CD8-positive, alpha-beta memory T cell (primary cell): ENCODE measurements around the gene FUT3. TPM values are rescaled to one million over a fixed set of nuclear protein-coding genes. Genes with fewer than 3 reads are reported as not detected.
"Not testable (repeated sequence)": the region's sequence is repeated elsewhere in the genome, so short reads cannot be mapped to it uniquely, and the experiment has no call there.

ENCODE experiments used
- CTCF ChIA-PET: fragments of 350-600 bp; sonication (Branson Sonifier 250); formaldehyde crosslinking; loops from one replicate; lab custom pipeline; 2021; ENCODE audit warnings: antibody characterized with exemption; lab: Charles Lee
- POLR2A ChIA-PET: fragments of 350-600 bp; sonication (Branson Sonifier 250); formaldehyde crosslinking; loops from one replicate; lab custom pipeline; 2021; ENCODE audit warnings: antibody characterized with exemption; lab: Charles Lee
- DNase-seq, 5 donors: peaks; one replicate each; pipeline versions ENCODE4 v3.0.0 to v3.0.0-alpha.2; 2020 to 2022; ENCODE audit warnings: mixed read lengths in 1 of 5
- H3K27ac ChIP-seq: one replicate; pipeline ENCODE4 v1.7.0; 2013; ENCODE audit warnings: low read depth, mild to moderate bottlenecking, low read length, moderate library complexity
- H3K27me3 ChIP-seq: 2 replicates; pipeline ENCODE4 v1.7.0; 2013; ENCODE audit warnings: low read length, mild to moderate bottlenecking; ENCODE audit not compliant: insufficient read depth, poor library complexity, severe bottlenecking
- H3K36me3 ChIP-seq: 2 replicates; pipeline ENCODE4 v1.7.0; 2013; ENCODE audit warnings: mild to moderate bottlenecking, low read length, moderate library complexity; ENCODE audit not compliant: insufficient read depth
- H3K4me1 ChIP-seq: 2 replicates; pipeline ENCODE4 v1.7.0; 2013; ENCODE audit warnings: mild to moderate bottlenecking, low read length, moderate library complexity; ENCODE audit not compliant: insufficient read depth
- H3K4me3 ChIP-seq: 2 replicates; pipeline ENCODE4 v1.7.0; 2013; ENCODE audit warnings: mild to moderate bottlenecking, low read length
- H3K9me3 ChIP-seq: 2 replicates; pipeline ENCODE4 v1.7.0; 2013; ENCODE audit warnings: mild to moderate bottlenecking, low read length
- H3K27ac Mint-ChIP-seq, 8 donors: one replicate each; pipeline ENCODE4 v1.8.0; 2020 to 2021; ENCODE audit warnings: mixed read lengths in 8 of 8, mild to moderate bottlenecking in 6 of 8, inconsistent platforms in 3 of 8, moderate library complexity in 3 of 8
- H3K27me3 Mint-ChIP-seq, 2 donors: one replicate each; pipeline ENCODE4 v1.8.0; 2020 to 2021; ENCODE audit warnings: mixed read lengths in 2 of 2, mild to moderate bottlenecking in 1 of 2, moderate library complexity in 1 of 2
- H3K36me3 Mint-ChIP-seq, 3 donors: one replicate each; pipeline ENCODE4 v1.8.0; 2020 to 2021; ENCODE audit warnings: mixed read lengths in 3 of 3, inconsistent platforms in 1 of 3, mild to moderate bottlenecking in 1 of 3
- H3K4me1 Mint-ChIP-seq, 3 donors: one replicate each; pipeline ENCODE4 v1.8.0; 2020 to 2021; ENCODE audit warnings: mixed read lengths in 3 of 3, inconsistent platforms in 1 of 3, mild to moderate bottlenecking in 1 of 3
- H3K4me3 Mint-ChIP-seq, 7 donors: one replicate each; pipeline ENCODE4 v1.8.0; 2020 to 2021; ENCODE audit warnings: mixed read lengths in 7 of 7, mild to moderate bottlenecking in 6 of 7, moderate library complexity in 4 of 7, inconsistent platforms in 2 of 7
- H3K9me3 Mint-ChIP-seq, 5 donors: one replicate each; pipeline ENCODE4 v1.8.0; 2020 to 2022; ENCODE audit warnings: mixed read lengths in 5 of 5, mild to moderate bottlenecking in 3 of 5, moderate library complexity in 2 of 5, inconsistent platforms in 1 of 5
- polyA plus RNA-seq: library from polyadenylated mRNA; unstranded; fragments of 300-500 nt; fragmentation: Illumina TruSeq; gene quantifications from one replicate; pipeline ENCODE4 v1.2.3, GENCODE V29; 2021
- total RNA-seq, 2 experiments: library from RNA; stranded (reverse); gene quantifications; one replicate each; pipeline ENCODE4 v1.2.3, GENCODE V29; 2021

FUT3 gene
- total and polyA plus RNA-seq, 3 experiments from 2014 or later = not detected

DNA sequence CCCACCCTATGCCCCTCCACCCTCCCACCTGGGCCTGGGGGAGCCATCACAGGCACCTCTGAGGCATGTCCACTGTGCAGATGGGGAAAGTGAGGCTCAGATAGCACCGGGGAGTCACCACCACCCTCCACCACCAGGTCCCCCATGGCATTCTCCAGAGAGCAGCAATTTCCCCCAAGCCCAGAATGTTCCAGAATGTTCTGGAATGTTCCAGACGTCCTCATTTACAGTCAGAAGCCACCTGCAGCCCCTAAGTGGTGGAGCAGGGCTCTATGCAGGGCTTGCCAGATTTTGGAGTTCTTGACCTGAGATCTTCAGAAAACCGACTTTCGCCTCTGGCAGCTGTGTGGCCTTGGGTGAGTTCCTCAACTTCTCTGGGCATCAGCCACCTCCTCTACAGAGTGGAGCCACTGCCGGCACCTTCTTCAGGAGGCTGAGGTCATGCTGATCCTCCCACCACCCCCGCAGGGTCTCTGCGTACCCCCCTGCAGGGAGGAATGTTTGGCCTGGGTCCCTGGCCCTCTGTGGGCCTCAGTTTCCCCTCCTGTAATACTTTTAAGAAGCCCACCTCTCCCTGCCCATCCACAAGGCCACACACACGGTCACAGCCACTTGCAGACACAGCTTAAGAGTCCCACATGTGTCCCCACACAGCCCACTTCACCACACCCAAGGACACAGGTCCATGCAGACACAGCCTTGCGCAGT lies 12.9 kb upstream of the FUT3 start:
- Histone ChIP-seq H3K4me3 (no peak overlapping the region), H3K36me3 (no peaks in the 10 kb centered on the region), H3K27me3 (no peaks in the 10 kb centered on the region), H3K9me3 (no peaks in the 10 kb centered on the region), H3K27ac (no peak overlapping the region), H3K4me1 (no peaks in the 10 kb centered on the region)
- POLR2A ChIA-PET = no interaction called here
- Mint-ChIP-seq H3K4me1 (no peaks in the 10 kb centered on the region), H3K27me3 (peaks cover 13 to 34% of the 10 kb centered on the region in 2 donors), H3K27ac (no peak overlapping the region), H3K36me3 (no peaks in the 10 kb centered on the region), H3K4me3 (no peak overlapping the region), H3K9me3 (no peaks in the 10 kb centered on the region)
- CTCF ChIA-PET = no interaction called here
- DNase-seq = no peak

DNA sequence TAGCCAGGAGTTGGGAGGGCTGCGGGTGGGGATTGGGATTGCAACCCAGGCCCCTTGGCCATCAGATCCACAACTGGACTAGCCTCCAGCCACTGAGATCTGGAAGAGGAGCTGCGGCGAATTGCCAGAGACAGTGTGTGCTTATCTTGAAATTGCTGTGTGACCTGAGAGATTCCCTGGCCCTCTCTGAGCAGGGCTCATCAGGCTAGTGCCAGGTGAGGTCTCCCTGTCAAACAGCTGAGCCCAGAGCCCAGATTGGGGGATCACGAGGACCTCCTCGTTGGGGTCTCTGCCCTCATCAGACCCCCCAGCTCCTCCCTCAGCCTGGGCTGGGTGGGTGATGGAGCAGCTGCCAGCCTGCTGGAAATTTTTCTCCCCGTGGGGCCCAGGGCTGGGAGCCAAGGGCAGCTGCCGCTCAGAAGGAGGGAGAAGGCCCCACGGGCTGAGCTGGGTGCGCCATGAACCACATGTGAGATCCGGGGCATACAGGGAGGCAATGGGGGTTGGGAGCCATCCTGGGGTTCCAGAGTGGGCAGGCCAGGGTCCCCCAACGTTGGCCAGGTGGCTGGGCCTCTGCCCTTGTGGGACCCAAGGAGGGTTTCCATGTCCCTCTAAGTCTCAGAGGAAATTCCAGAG lies 11.9 kb upstream of the FUT3 start:
- no peaks in the 10 kb centered on the region for H3K4me1 ChIP-seq
- H3K27me3 ChIP-seq = no peaks in the 10 kb centered on the region
- ChIA-PET CTCF (no interaction called here), POLR2A (no interaction called here)
- Mint-ChIP-seq H3K27me3 (peaks cover 11 to 34% of the 10 kb centered on the region in 2 donors), H3K9me3 (no peaks in the 10 kb centered on the region), H3K4me3 (no peak overlapping the region), H3K27ac (no peak overlapping the region), H3K4me1 (no peaks in the 10 kb centered on the region), H3K36me3 (no peaks in the 10 kb centered on the region)
- no peaks in the 10 kb centered on the region for H3K36me3 ChIP-seq
- H3K27ac ChIP-seq = no peak overlapping the region
- no peaks in the 10 kb centered on the region for H3K9me3 ChIP-seq
- H3K4me3 ChIP-seq = no peak overlapping the region
- DNase-seq = no peak

DNA sequence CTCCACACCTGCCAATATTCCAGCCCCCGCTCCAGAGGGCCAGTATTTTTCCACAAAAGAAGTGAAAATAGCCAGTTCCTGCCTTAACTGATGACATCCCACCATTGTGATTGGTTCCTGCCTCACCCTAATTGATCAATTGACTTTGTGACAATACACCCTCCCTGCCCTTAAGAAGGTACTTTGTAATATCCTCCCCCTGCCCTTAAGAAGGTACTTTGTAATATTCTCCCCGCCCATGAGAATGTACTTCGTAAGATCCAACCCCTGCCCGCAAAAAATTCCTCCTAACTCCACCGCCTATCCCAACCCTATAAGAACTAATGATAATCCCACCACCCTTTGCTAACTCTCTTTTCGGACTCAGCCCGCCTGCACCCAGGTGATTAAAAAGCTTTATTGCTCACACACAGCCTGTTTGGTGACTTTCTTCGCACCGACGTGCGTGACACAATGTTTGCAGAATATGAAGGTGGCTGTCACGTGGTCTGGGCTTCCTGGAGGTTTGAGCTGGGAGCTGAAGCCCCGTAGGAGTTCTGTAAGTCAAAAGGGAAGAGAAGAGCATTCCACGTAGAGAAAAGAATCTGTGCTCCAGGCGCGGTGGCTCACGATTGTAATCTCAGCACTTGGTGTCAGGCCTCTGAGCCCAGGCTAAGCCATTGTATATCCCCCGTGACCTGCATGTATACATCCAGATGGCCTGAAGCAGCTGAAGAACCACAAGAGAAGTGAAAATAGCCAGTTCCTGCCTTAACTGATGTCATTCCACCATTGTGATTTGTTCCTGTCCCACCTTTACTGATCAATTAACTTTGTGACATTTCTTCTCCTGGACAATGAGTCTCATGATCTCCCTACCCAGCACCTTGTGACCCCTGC lies 6.2 kb upstream of the FUT3 start:
- ChIA-PET CTCF (no interaction called here), POLR2A (no interaction called here)
- no peak overlapping the region for H3K4me3 ChIP-seq
- no peaks in the 10 kb centered on the region for H3K9me3 Mint-ChIP-seq
- H3K36me3 Mint-ChIP-seq = no peaks in the 10 kb centered on the region
- H3K4me1 Mint-ChIP-seq = no peaks in the 10 kb centered on the region
- peaks cover 8 to 18% of the 10 kb centered on the region in 2 donors for H3K27me3 Mint-ChIP-seq
- H3K4me1 ChIP-seq = no peaks in the 10 kb centered on the region
- H3K36me3 ChIP-seq = no peaks in the 10 kb centered on the region
- no peaks in the 10 kb centered on the region for H3K27me3 ChIP-seq
- no peak overlapping the region for H3K4me3 Mint-ChIP-seq
- H3K27ac ChIP-seq = no peak overlapping the region
- no peaks in the 10 kb centered on the region for H3K9me3 ChIP-seq
- H3K27ac Mint-ChIP-seq = no peak overlapping the region
- no peak for DNase-seq

DNA sequence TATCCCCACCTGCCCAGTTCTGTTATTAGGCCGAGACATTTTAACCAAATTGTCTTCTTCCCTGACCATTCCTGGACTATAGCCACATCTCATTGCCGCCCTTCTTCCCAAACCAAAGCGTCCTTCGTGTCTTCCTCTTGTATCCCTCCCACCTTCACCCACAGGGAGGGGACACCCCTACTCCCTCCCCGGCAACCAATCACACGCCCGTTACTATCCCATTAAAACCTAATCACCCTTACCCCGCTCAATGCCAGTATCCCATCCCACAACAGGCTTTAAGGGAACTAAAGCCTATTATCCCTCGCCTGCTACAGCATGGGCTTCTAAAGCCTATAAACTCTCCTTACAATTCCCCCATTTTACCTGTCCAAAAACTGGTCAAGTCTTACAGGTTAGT lies 3.9 kb upstream of the FUT3 start:
- H3K4me1 ChIP-seq, H3K27me3 ChIP-seq, H3K9me3 Mint-ChIP-seq, CTCF ChIA-PET, H3K4me3 Mint-ChIP-seq, H3K4me3 ChIP-seq, H3K27me3 Mint-ChIP-seq, H3K36me3 Mint-ChIP-seq, POLR2A ChIA-PET, H3K36me3 ChIP-seq, H3K27ac Mint-ChIP-seq, H3K4me1 Mint-ChIP-seq, DNase-seq, H3K9me3 ChIP-seq, H3K27ac ChIP-seq: not testable (repeated sequence)

DNA sequence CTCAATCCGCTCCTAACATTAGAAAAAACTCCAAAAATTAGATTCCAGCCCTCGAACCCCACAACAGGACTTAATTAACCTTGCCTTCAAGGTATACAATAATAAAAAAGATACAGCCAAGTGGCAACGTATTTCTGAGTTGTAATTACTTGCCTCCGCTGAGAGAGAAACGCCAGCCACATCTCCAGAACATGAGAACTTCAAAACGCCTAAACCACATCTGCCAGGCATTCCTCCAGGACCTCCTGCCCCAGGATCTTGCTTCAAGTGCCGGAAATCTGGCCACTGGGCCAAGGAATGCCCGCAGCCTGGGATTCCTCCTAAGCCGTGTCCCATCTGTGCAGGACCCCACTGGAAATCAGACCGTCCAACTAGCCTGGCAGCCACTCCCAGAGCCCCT lies 2.9 kb upstream of the FUT3 start:
- H3K27ac ChIP-seq, H3K4me1 Mint-ChIP-seq, H3K4me3 Mint-ChIP-seq, H3K4me1 ChIP-seq, CTCF ChIA-PET, H3K27me3 Mint-ChIP-seq, DNase-seq, H3K9me3 Mint-ChIP-seq, H3K36me3 ChIP-seq, H3K27ac Mint-ChIP-seq, H3K27me3 ChIP-seq, POLR2A ChIA-PET, H3K9me3 ChIP-seq, H3K36me3 Mint-ChIP-seq, H3K4me3 ChIP-seq: not testable (repeated sequence)

DNA sequence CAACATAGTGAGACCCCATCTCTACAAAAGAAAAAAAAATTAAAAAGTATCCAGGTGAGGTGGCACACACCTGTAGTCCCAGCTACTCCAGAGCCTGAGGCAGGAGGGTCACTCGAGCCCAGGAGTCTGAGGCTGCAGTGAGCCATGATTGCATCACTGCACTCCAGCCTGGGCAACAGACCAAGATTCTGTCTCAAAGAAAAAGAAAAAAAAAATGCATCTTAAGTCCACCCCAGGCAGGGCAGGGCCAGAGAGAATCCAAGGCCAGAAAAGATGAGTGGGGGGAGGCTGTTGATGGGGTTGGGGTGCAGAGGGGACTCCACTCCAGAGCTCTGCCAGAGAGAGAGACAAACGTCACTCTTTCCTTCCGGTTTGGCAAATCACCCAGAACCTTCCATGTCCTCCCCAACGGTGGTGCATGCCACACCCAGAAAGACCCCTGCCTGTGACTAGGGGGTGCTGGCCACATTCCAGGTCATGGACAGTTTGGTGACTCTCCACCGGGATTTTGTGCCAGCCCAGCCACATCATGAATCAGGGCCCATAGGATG lies 431 bp downstream of the FUT3 start:
- ChIA-PET CTCF (no interaction called here), POLR2A (no interaction called here)
- Mint-ChIP-seq H3K27ac (peak overlapping the region in 1 of 8 donors; percentile 47), H3K4me1 (no peaks in the 10 kb centered on the region), H3K27me3 (peaks cover 2 to 7% of the 10 kb centered on the region in 2 donors), H3K4me3 (no peak overlapping the region), H3K9me3 (no peaks in the 10 kb centered on the region), H3K36me3 (no peaks in the 10 kb centered on the region)
- no peak overlapping the region for H3K4me3 ChIP-seq
- H3K27me3 ChIP-seq = no peaks in the 10 kb centered on the region
- no peak overlapping the region for H3K27ac ChIP-seq
- H3K36me3 ChIP-seq = no peaks in the 10 kb centered on the region
- no peaks in the 10 kb centered on the region for H3K9me3 ChIP-seq
- H3K4me1 ChIP-seq = no peaks in the 10 kb centered on the region
- no peak for DNase-seq

DNA sequence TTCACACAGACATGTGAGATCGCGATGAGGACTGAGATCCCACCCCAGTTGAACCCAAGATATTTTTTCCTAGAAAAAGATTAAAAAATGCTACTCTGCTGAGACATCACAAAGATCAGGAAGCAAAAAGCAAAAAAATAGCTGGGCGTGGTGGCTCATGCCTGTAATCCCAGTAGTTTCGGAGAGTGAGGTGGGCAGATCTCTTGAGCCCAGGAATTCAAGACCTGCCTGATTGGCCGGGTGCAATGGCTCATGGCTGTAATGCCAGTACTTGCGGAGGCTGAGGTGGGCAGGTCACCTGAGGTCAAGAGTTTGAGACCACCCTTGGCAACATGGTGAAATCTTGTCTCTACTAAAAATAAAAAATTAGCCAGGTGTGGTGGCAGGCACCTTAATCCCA lies 1.1 kb downstream of the FUT3 start:
- Mint-ChIP-seq H3K36me3 (no peaks in the 10 kb centered on the region), H3K27ac (no peak overlapping the region), H3K27me3 (peaks cover 2 to 7% of the 10 kb centered on the region in 2 donors), H3K4me1 (no peaks in the 10 kb centered on the region), H3K4me3 (no peak overlapping the region), H3K9me3 (no peaks in the 10 kb centered on the region)
- Histone ChIP-seq H3K4me1 (no peaks in the 10 kb centered on the region), H3K9me3 (no peaks in the 10 kb centered on the region), H3K27ac (no peak overlapping the region), H3K4me3 (no peak overlapping the region), H3K36me3 (no peaks in the 10 kb centered on the region), H3K27me3 (no peaks in the 10 kb centered on the region)
- CTCF ChIA-PET = no interaction called here
- POLR2A ChIA-PET = no interaction called here
- no peak for DNase-seq

DNA sequence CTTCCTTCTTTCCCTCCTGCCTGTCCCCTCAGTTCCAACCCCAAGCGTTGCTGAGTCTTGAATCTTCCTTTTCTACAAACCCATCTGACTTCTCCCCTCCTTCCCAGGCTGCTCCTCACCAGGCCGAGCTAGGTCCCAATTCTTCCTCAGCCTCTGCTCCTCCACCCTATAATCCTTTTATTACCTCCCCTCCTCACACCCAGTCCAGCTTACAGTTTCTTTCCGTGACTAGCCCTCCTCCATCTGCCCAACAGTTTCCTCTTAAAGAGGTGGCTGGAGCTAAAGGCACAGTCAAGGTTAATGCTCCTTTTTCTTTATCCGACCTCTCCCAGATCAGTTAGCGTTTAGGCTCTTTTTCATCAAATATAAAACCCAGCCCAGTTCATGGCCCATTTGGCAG lies 2.6 kb downstream of the FUT3 start:
- H3K27me3 ChIP-seq, H3K4me1 ChIP-seq, H3K9me3 ChIP-seq, H3K4me3 ChIP-seq, H3K36me3 Mint-ChIP-seq, CTCF ChIA-PET, H3K27ac ChIP-seq, H3K9me3 Mint-ChIP-seq, H3K4me3 Mint-ChIP-seq, DNase-seq, H3K4me1 Mint-ChIP-seq, H3K36me3 ChIP-seq, POLR2A ChIA-PET, H3K27me3 Mint-ChIP-seq, H3K27ac Mint-ChIP-seq: not testable (repeated sequence)
